H9 (cell line): ENCODE results near the gene TMTC3. TPM values are rescaled to one million over a fixed set of nuclear protein-coding genes. Genes with fewer than 3 reads are reported as not detected.

Source experiments
- DNase-seq: peaks from one replicate; pipeline ENCODE4 v3.0.0-alpha.2; 2017
- H2AFZ ChIP-seq: one replicate; pipeline ENCODE4 v1.6.1; 2013; ENCODE audit warnings: mild to moderate bottlenecking, low read length, control low read depth, moderate library complexity
- H2AK5ac ChIP-seq: 2 replicates; pipeline ENCODE4 v1.6.1; 2013; ENCODE audit warnings: low read length, control low read depth, mixed read lengths; ENCODE audit not compliant: insufficient read length
- H2BK120ac ChIP-seq: one replicate; pipeline ENCODE4 v1.6.1; 2013; ENCODE audit warnings: low read depth, mild to moderate bottlenecking, low read length, control low read depth, inconsistent platforms; ENCODE audit not compliant: poor library complexity, severe bottlenecking
- H2BK12ac ChIP-seq: 2 replicates; pipeline ENCODE4 v1.6.1; 2013; ENCODE audit warnings: low read length, control low read depth, mixed read lengths, low read depth; ENCODE audit not compliant: insufficient read length
- H2BK15ac ChIP-seq: 2 replicates; pipeline ENCODE4 v1.6.1; 2013; ENCODE audit warnings: low read depth, low read length, control low read depth
- H2BK20ac ChIP-seq: one replicate; pipeline ENCODE4 v1.6.1; 2013; ENCODE audit warnings: low read depth, mild to moderate bottlenecking, low read length, control low read depth, inconsistent platforms; ENCODE audit not compliant: poor library complexity, severe bottlenecking
- H2BK5ac ChIP-seq: 2 replicates; pipeline ENCODE4 v1.6.1; 2013; ENCODE audit warnings: low read length, control low read depth, mixed read lengths; ENCODE audit not compliant: insufficient read length
- H3K14ac ChIP-seq: 2 replicates; pipeline ENCODE4 v1.6.1; 2013; ENCODE audit warnings: low read length, control low read depth; ENCODE audit not compliant: insufficient read depth
- H3K18ac ChIP-seq: 2 replicates; pipeline ENCODE4 v1.6.1; 2013; ENCODE audit warnings: low read depth, mild to moderate bottlenecking, mixed read lengths, low read length, control low read depth; ENCODE audit not compliant: insufficient read length
- H3K23ac ChIP-seq: 2 replicates; pipeline ENCODE4 v1.6.1; 2013; ENCODE audit warnings: low read length, control low read depth, mixed read lengths, low read depth; ENCODE audit not compliant: insufficient read length
- H3K23me2 ChIP-seq: 2 replicates; pipeline ENCODE4 v1.6.1; 2013; ENCODE audit warnings: low read depth, mild to moderate bottlenecking, mixed read lengths, low read length, control low read depth; ENCODE audit not compliant: insufficient read length, poor library complexity, severe bottlenecking
- H3K27ac ChIP-seq: 2 replicates; pipeline ENCODE4 v1.5.1; 2013; ENCODE audit warnings: low read length, control low read depth, mixed read lengths, low read depth; ENCODE audit not compliant: insufficient read length
- H3K27me3 ChIP-seq: 2 replicates; pipeline ENCODE4 v1.6.1; 2013; ENCODE audit warnings: low read length, control low read depth, inconsistent platforms; ENCODE audit not compliant: insufficient read depth
- H3K4ac ChIP-seq: 2 replicates; pipeline ENCODE4 v1.6.1; 2013; ENCODE audit warnings: low read depth, mild to moderate bottlenecking, control low read depth, inconsistent platforms, low read length, moderate library complexity
- H3K4me1 ChIP-seq: 2 replicates; pipeline ENCODE4 v1.6.1; 2013; ENCODE audit warnings: low read length, control low read depth, inconsistent platforms; ENCODE audit not compliant: insufficient read depth
- H3K4me2 ChIP-seq: 2 replicates; pipeline ENCODE4 v1.6.1; 2013; ENCODE audit warnings: low read length, control low read depth, mixed read lengths; ENCODE audit not compliant: insufficient read length, insufficient read depth
- H3K56ac ChIP-seq: 2 replicates; pipeline ENCODE4 v1.6.1; 2013; ENCODE audit warnings: low read depth, mild to moderate bottlenecking, mixed read lengths, low read length, control low read depth; ENCODE audit not compliant: insufficient read length
- H3K79me1 ChIP-seq: 2 replicates; pipeline ENCODE4 v1.6.1; 2013; ENCODE audit warnings: low read depth, mild to moderate bottlenecking, moderate library complexity, low read length, control low read depth, inconsistent platforms; ENCODE audit not compliant: insufficient read depth, poor library complexity, severe bottlenecking
- H3K79me2 ChIP-seq: 2 replicates; pipeline ENCODE4 v1.6.1; 2013; ENCODE audit warnings: low read length, control low read depth, inconsistent platforms; ENCODE audit not compliant: insufficient read depth
- H3K9ac ChIP-seq: 2 replicates; pipeline ENCODE4 v1.6.1; 2013; ENCODE audit warnings: low read length, control low read depth, mixed read lengths; ENCODE audit not compliant: insufficient read length; ENCODE audit errors: extremely low read depth
- H3K9me3 ChIP-seq: one replicate; pipeline ENCODE4 v1.6.1; 2013; ENCODE audit warnings: low read depth, low read length, inconsistent platforms; ENCODE audit not compliant: control insufficient read depth
- H3T11ph ChIP-seq: one replicate; pipeline ENCODE4 v1.6.1; 2013; ENCODE audit warnings: mild to moderate bottlenecking, low read length, control low read depth, inconsistent platforms
- H4K20me1 ChIP-seq: one replicate; pipeline ENCODE4 v1.6.1; 2013; ENCODE audit not compliant: control insufficient read depth, insufficient read length, insufficient read depth
- H4K5ac ChIP-seq: 2 replicates; pipeline ENCODE4 v1.6.1; 2013; ENCODE audit warnings: low read depth, mild to moderate bottlenecking, mixed read lengths, low read length, control low read depth; ENCODE audit not compliant: insufficient read length
- H4K8ac ChIP-seq: replicated peaks from 2 replicates; pipeline ENCODE4 v1.6.1; 2013; ENCODE audit warnings: low read length, control low read depth, mixed read lengths, low read depth; ENCODE audit not compliant: insufficient read length
- H4K91ac ChIP-seq: 2 replicates; pipeline ENCODE4 v1.6.1; 2013; ENCODE audit warnings: low read depth, mild to moderate bottlenecking, moderate library complexity, mixed read lengths, low read length, control low read depth; ENCODE audit not compliant: insufficient read length
- H3K27ac Mint-ChIP-seq, 3 experiments: 2 replicates in 2 of 3; 3 replicates in 1 of 3; pipeline ENCODE4 v1.8.0; 2020 to 2021; ENCODE audit warnings: mixed read lengths in 3 of 3, mild to moderate bottlenecking in 1 of 3, moderate library complexity in 1 of 3
- H3K27me3 Mint-ChIP-seq: 2 replicates; pipeline ENCODE4 v1.8.0; 2021; ENCODE audit warnings: low read depth, mild to moderate bottlenecking, moderate library complexity, mixed read lengths
- H3K36me3 Mint-ChIP-seq, 3 experiments: 2 replicates in 2 of 3; 3 replicates in 1 of 3; pipeline ENCODE4 v1.8.0; 2020 to 2021; ENCODE audit warnings: low read depth in 3 of 3, mixed read lengths in 3 of 3; ENCODE audit not compliant: insufficient read depth in 1 of 3
- H3K4me1 Mint-ChIP-seq, 2 experiments: 2 replicates each; pipeline ENCODE4 v1.8.0; 2020; ENCODE audit warnings: mixed read lengths in 2 of 2
- H3K4me3 Mint-ChIP-seq, 2 experiments: 2 replicates in 1 of 2; 3 replicates in 1 of 2; pipeline ENCODE4 v1.8.0; 2020 to 2021; ENCODE audit warnings: mild to moderate bottlenecking in 2 of 2, mixed read lengths in 2 of 2, moderate library complexity in 1 of 2
- H3K9me3 Mint-ChIP-seq, 2 experiments: 2 replicates in 1 of 2; 3 replicates in 1 of 2; pipeline ENCODE4 v1.8.0; 2020; ENCODE audit warnings: mild to moderate bottlenecking in 2 of 2, mixed read lengths in 2 of 2, moderate library complexity in 1 of 2
- CTCF ChIP-seq: fragments of 200-600 bp; sonication (generic); conservative IDR thresholded peaks from 3 replicates; pipeline ENCODE4 v1.8.0; 2021; ENCODE audit warnings: antibody characterized with exemption, mild to moderate bottlenecking
- total RNA-seq: library from RNA; stranded (reverse); gene quantifications from 2 replicates; pipeline ENCODE4 v1.2.1, GENCODE V29; 2021

TMTC3 gene
- total RNA-seq, 1 experiment from 2014 or later, result 37.7 TPM

- no peak for DNase-seq
Observed at GRCh38 chr12:88237954-88238353, 95.8 kb downstream of the TMTC3 start.

More at GRCh38 chr12:88237954-88238353, 95.8 kb downstream of the TMTC3 start:
- H3K79me1 ChIP-seq, result no peaks in the 10 kb centered on the region
- no peak overlapping the region for H4K8ac ChIP-seq
- H3K23me2 ChIP-seq, result no peaks in the 10 kb centered on the region
- H2BK15ac ChIP-seq, result no peak overlapping the region
- H4K91ac ChIP-seq, result no peak overlapping the region
- no peak overlapping the region for H3K4me2 ChIP-seq
- H3K27ac ChIP-seq, result no peak overlapping the region
- H3K14ac ChIP-seq, result no peak overlapping the region
- H2AFZ ChIP-seq, result no peak overlapping the region
- no peak overlapping the region for H3K23ac ChIP-seq
- no peaks in the 10 kb centered on the region for H3K4me1 ChIP-seq
- H2BK120ac ChIP-seq, result no peak overlapping the region
- no peak overlapping the region for H3K56ac ChIP-seq
- H3K9me3 ChIP-seq, result no peaks in the 10 kb centered on the region
- H3K9ac ChIP-seq, result no peak overlapping the region
- no peaks in the 10 kb centered on the region for H3K27me3 ChIP-seq
- no peak overlapping the region for H2AK5ac ChIP-seq
- Mint-ChIP-seq H3K9me3 (peaks cover 4% of the 10 kb centered on the region in 2 experiments; a peak in 4 of 5 replicates), H3K36me3 (peaks cover 0 to 4% (median 0%) of the 10 kb centered on the region in 3 experiments; a peak in 3 of 7 replicates), H3K27ac (no peak overlapping the region), H3K4me3 (no peak overlapping the region), H3K4me1 (no peaks in the 10 kb centered on the region), H3K27me3 (no peaks in the 10 kb centered on the region)
- no peak overlapping the region for H3T11ph ChIP-seq
- H2BK5ac ChIP-seq, result no peak overlapping the region
- H3K18ac ChIP-seq, result no peak overlapping the region
- no peaks in the 10 kb centered on the region for H4K20me1 ChIP-seq
- no peak for TF ChIP-seq CTCF
- H3K79me2 ChIP-seq, result no peaks in the 10 kb centered on the region
- no peak overlapping the region for H2BK20ac ChIP-seq
- H3K4ac ChIP-seq, result no peak overlapping the region
- H2BK12ac ChIP-seq, result no peak overlapping the region
- H4K5ac ChIP-seq, result no peak overlapping the region
